ENCODE results near the gene SPDYE6. TPM values are rescaled to one million over a fixed set of nuclear protein-coding genes. Genes with fewer than 3 reads are reported as not detected.
"Not testable (repeated sequence)": the region's sequence is repeated elsewhere in the genome, so short reads cannot be mapped to it uniquely, and the experiment has no call there.

SPDYE6 gene
- total and polyA plus RNA-seq, 7 experiments from 2014 or later, result 0.14 to 0.51 (median 0.25) TPM; not detected in 4

GRCh38 chr7:102327183-102327582, 29.1 kb downstream of the SPDYE6 start:
- H3K4me1 ChIP-seq (ENCODE audit: control insufficient read depth in 2 of 2, insufficient read depth in 2 of 2, low read length in 2 of 2); H3K36me3 ChIP-seq (ENCODE audit: control insufficient read depth in 2 of 3, insufficient read depth in 3 of 3, low read length in 3 of 3); H3K27me3 ChIP-seq (ENCODE audit: control insufficient read depth in 2 of 2, insufficient read depth in 2 of 2, low read length in 2 of 2); H3K4me1 Mint-ChIP-seq; H3K9me3 Mint-ChIP-seq; intact Hi-C loops (cut with micrococcal nuclease); ATAC-seq; POLR2A ChIA-PET; H3K36me3 Mint-ChIP-seq; CTCF ChIA-PET; H3K4me3 ChIP-seq (ENCODE audit: low read length); DNase-seq; H3K9me3 ChIP-seq (ENCODE audit: control insufficient read depth in 2 of 3, low read length in 3 of 3); H3K4me3 Mint-ChIP-seq; H3K27ac ChIP-seq (ENCODE audit: low read depth, low read length): not testable (repeated sequence)
- Mint-ChIP-seq H3K27me3 (peaks cover 0 to 15% (median 11%) of the 10 kb centered on the region in 5 donors), H3K27ac (peak overlapping the region in 1 of 9 donors; percentile 51)

- Mint-ChIP-seq H3K27me3 (peaks cover 0 to 19% (median 11%) of the 10 kb centered on the region in 5 donors), H3K9me3 (no peaks in the 10 kb centered on the region), H3K36me3 (no peaks in the 10 kb centered on the region), H3K4me1 (peaks cover 0 to 6% (median 0%) of the 10 kb centered on the region in 7 donors), H3K4me3 (no peak overlapping the region), H3K27ac (no peak overlapping the region)
- Histone ChIP-seq H3K4me3 (ENCODE audit: low read length) (no peak overlapping the region), H3K27me3 (ENCODE audit: control insufficient read depth in 2 of 2, insufficient read depth in 2 of 2, low read length in 2 of 2) (no peaks in the 10 kb centered on the region), H3K4me1 (ENCODE audit: control insufficient read depth in 2 of 2, insufficient read depth in 2 of 2, low read length in 2 of 2) (no peaks in the 10 kb centered on the region), H3K9me3 (ENCODE audit: control insufficient read depth in 2 of 3, low read length in 3 of 3) (no peaks in the 10 kb centered on the region), H3K27ac (ENCODE audit: low read depth, low read length) (no peak overlapping the region), H3K36me3 (ENCODE audit: control insufficient read depth in 2 of 3, insufficient read depth in 3 of 3, low read length in 3 of 3) (no peaks in the 10 kb centered on the region)
- POLR2A ChIA-PET, result no interaction called here
- intact Hi-C loops (cut with micrococcal nuclease), result no loop called here
- ATAC-seq (no peak), DNase-seq (no peak)
- CTCF ChIA-PET, result no interaction called here
Observed at GRCh38 chr7:102326157-102326889, 29.9 kb downstream of the SPDYE6 start.

DNA sequence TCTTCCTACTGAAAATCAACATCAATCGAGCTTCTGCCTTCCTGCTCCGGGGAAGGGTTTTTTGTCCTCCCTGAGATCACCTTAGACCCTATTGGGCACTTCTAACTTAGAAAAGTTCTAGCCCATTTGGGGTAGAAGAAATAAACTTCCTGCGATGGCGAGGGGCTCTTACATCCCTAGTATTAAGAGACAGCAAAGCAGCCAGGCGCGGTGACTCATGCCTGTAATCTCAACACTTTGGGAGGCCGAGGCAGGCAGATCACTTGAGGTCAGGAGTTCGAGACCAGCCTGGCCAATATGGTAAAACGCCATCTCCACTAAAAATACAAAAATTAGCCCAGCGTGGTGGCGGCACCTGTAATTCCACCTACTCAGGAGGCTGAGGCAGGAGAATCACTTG, 31.1 kb downstream of the SPDYE6 start:
- H3K36me3 ChIP-seq (ENCODE audit: control insufficient read depth in 2 of 3, insufficient read depth in 3 of 3, low read length in 3 of 3); H3K4me1 ChIP-seq (ENCODE audit: control insufficient read depth in 2 of 2, insufficient read depth in 2 of 2, low read length in 2 of 2); H3K4me3 ChIP-seq (ENCODE audit: low read length); DNase-seq; H3K27me3 ChIP-seq (ENCODE audit: control insufficient read depth in 2 of 2, insufficient read depth in 2 of 2, low read length in 2 of 2); H3K27ac ChIP-seq (ENCODE audit: low read depth, low read length); ATAC-seq; H3K4me3 Mint-ChIP-seq; CTCF ChIA-PET; H3K36me3 Mint-ChIP-seq; POLR2A ChIA-PET; H3K27ac Mint-ChIP-seq; H3K4me1 Mint-ChIP-seq; intact Hi-C loops (cut with micrococcal nuclease); H3K9me3 Mint-ChIP-seq; H3K9me3 ChIP-seq (ENCODE audit: control insufficient read depth in 2 of 3, low read length in 3 of 3): not testable (repeated sequence)
- H3K27me3 Mint-ChIP-seq, result peaks cover 0 to 19% (median 11%) of the 10 kb centered on the region in 5 donors

- H3K36me3 Mint-ChIP-seq, result no peaks in the 10 kb centered on the region
- H3K9me3 Mint-ChIP-seq, result no peaks in the 10 kb centered on the region
- peaks cover 0 to 19% (median 7%) of the 10 kb centered on the region in 5 donors for H3K27me3 Mint-ChIP-seq
- ATAC-seq, result no peak
- no peak overlapping the region for H3K27ac ChIP-seq (ENCODE audit: low read depth, low read length)
- no peaks in the 10 kb centered on the region for H3K4me1 ChIP-seq (ENCODE audit: control insufficient read depth in 2 of 2, insufficient read depth in 2 of 2, low read length in 2 of 2)
- ChIA-PET POLR2A (no interaction called here), CTCF (no interaction called here)
- intact Hi-C loops (cut with micrococcal nuclease), result no loop called here
- H3K4me1 Mint-ChIP-seq, result peaks cover 0 to 3% (median 0%) of the 10 kb centered on the region in 7 donors
- H3K9me3 ChIP-seq (ENCODE audit: control insufficient read depth in 2 of 3, low read length in 3 of 3), result no peaks in the 10 kb centered on the region
- DNase-seq, result no peak
- no peaks in the 10 kb centered on the region for H3K27me3 ChIP-seq (ENCODE audit: control insufficient read depth in 2 of 2, insufficient read depth in 2 of 2, low read length in 2 of 2)
- no peak overlapping the region for H3K27ac Mint-ChIP-seq
- no peak overlapping the region for H3K4me3 Mint-ChIP-seq
- no peak overlapping the region for H3K4me3 ChIP-seq (ENCODE audit: low read length)
- H3K36me3 ChIP-seq (ENCODE audit: control insufficient read depth in 2 of 3, insufficient read depth in 3 of 3, low read length in 3 of 3), result no peaks in the 10 kb centered on the region
Observed at GRCh38 chr7:102323914-102324195, 32.4 kb downstream of the SPDYE6 start.

DNA sequence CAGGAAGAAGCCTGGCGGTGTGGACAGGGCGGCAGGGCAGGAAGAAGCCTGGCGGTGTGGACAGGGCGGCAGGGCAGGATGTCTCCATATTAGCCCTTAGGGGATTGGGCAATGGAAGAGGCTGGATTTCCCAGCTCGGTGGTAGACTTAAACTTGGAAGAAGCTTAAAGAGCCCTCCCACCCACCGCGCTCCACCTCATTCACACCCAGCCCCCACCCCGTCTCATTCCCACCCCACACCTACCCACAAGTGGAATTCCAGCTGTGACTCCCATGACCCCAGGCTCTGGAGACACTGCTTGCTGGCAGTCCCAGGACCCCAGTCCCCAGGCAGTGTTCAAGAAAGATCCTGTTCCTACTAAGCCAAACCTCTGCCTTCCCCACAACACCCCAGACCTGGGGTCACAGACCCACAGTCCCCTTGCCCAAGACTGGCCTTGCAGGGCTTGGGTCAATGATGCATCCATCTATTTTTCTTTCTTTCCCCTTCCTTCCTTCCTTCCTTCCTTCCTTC, 34.0 kb downstream of the SPDYE6 start:
- no peaks in the 10 kb centered on the region for H3K27me3 ChIP-seq (ENCODE audit: control insufficient read depth in 2 of 2, insufficient read depth in 2 of 2, low read length in 2 of 2)
- Mint-ChIP-seq H3K4me1 (peaks cover 0 to 3% (median 0%) of the 10 kb centered on the region in 7 donors), H3K9me3 (no peaks in the 10 kb centered on the region), H3K4me3 (peak overlapping the region in 1 of 10 donors; percentile 9), H3K27ac (no peak overlapping the region), H3K27me3 (peaks cover 0 to 12% (median 6%) of the 10 kb centered on the region in 5 donors), H3K36me3 (no peaks in the 10 kb centered on the region)
- H3K27ac ChIP-seq (ENCODE audit: low read depth, low read length), result no peak overlapping the region
- H3K36me3 ChIP-seq (ENCODE audit: control insufficient read depth in 2 of 3, insufficient read depth in 3 of 3, low read length in 3 of 3), result no peaks in the 10 kb centered on the region
- H3K9me3 ChIP-seq (ENCODE audit: control insufficient read depth in 2 of 3, low read length in 3 of 3), result no peaks in the 10 kb centered on the region
- intact Hi-C loops (cut with micrococcal nuclease), result no loop called here
- CTCF ChIA-PET, result no interaction called here
- no peak for DNase-seq
- no peak for ATAC-seq
- no peak overlapping the region for H3K4me3 ChIP-seq (ENCODE audit: low read length)
- POLR2A ChIA-PET, result no interaction called here
- H3K4me1 ChIP-seq (ENCODE audit: control insufficient read depth in 2 of 2, insufficient read depth in 2 of 2, low read length in 2 of 2), result no peaks in the 10 kb centered on the region

DNA sequence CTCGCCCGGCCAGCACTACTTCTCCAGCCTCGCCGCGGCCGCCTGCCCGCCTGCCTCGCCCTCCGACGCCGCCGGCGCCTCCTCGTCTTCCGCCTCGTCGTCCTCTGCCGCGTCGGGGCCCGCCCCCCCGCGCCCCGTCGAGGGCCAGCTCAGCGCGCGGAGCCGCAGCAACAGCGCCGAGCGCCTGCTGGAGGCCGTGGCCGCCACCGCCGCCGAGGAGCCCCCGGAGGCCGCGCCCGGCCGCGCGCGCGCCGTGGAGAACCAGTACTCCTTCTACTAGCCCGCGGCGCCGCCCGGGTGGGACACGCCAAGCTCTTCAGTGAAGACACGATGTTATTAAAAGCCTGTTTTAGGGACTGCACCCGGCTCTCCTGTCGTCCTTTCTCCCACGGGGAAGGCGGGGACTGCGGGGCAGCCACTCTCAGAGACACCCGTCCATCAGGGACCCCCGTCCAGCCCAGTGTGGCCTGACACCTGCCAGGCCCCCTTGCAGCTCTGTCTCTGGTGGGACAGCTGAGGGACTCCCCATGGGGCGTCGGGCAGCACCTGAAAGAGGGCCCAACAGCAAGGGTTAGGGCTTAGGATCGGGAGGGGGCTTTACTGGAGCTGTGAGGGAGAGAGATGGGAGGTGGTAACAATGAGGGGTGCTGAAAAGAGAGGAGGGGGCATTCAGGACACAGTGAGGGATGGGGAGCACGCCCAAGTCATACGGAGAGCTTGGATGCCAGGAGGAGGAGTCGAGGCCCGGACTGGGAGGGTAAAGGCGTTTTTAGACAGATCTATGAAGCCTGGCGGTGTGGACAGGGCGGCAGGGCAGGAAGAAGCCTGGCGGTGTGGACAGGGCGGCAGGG, 34.7 kb downstream of the SPDYE6 start:
- ATAC-seq (peak; percentile 49), DNase-seq (no peak)
- no peak overlapping the region for H3K4me3 Mint-ChIP-seq
- Histone ChIP-seq H3K4me1 (ENCODE audit: control insufficient read depth in 2 of 2, insufficient read depth in 2 of 2, low read length in 2 of 2) (no peaks in the 10 kb centered on the region), H3K9me3 (ENCODE audit: control insufficient read depth in 2 of 3, low read length in 3 of 3) (no peaks in the 10 kb centered on the region), H3K27ac (ENCODE audit: low read depth, low read length) (no peak overlapping the region), H3K27me3 (ENCODE audit: control insufficient read depth in 2 of 2, insufficient read depth in 2 of 2, low read length in 2 of 2) (no peaks in the 10 kb centered on the region), H3K4me3 (ENCODE audit: low read length) (no peak overlapping the region), H3K36me3 (ENCODE audit: control insufficient read depth in 2 of 3, insufficient read depth in 3 of 3, low read length in 3 of 3) (no peaks in the 10 kb centered on the region)
- H3K36me3 Mint-ChIP-seq, result no peaks in the 10 kb centered on the region
- H3K9me3 Mint-ChIP-seq, result peaks cover 0 to 3% (median 0%) of the 10 kb centered on the region in 11 donors
- intact Hi-C loops (cut with micrococcal nuclease), result no loop called here
- H3K27me3 Mint-ChIP-seq, result peaks cover 0 to 8% (median 6%) of the 10 kb centered on the region in 5 donors
- ChIA-PET POLR2A (no interaction called here), CTCF (no interaction called here)
- H3K27ac Mint-ChIP-seq, result no peak overlapping the region
- H3K4me1 Mint-ChIP-seq, result peaks cover 0 to 3% (median 0%) of the 10 kb centered on the region in 7 donors
